GM19397 (cell line): ENCODE data around the gene ATP4A.

ENCODE experiments used
- ATAC-seq: cut with Tn5 transposase; IDR thresholded peaks from one replicate; pipeline ENCODE4 v1.9.1; 2021; ENCODE audit warnings: mild to moderate bottlenecking, moderate library complexity; ENCODE audit not compliant: unreplicated experiment

ATP4A gene

GRCh38 chr19:35528218-35529038 is 35.0 kb downstream of the ATP4A start, which contains the start of gene SBSN:
Gene SBSN (minus strand): TSS chr19:35528311. CDS start chr19:35528281, 30 bp downstream.
- no peak for ATAC-seq

DNA sequence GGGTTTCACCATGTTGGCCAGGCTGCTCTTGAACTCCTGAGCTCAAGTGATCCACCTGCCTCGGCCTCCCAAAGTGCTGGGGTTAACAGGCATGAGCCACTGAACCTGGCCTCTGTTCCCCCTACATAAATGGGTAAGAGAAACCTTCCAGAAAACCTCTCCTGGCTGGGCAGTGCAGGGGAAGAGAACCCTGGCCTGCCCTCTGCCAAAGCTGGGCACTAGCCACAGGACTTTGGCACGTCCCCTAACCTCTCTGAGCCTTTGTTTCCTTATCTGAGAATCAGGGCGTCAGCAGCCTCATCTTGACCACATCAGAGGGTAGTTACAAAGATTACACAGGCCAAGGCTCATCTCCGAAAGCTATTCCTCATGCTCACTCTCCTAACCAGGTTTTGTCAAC is 37.6 kb downstream of the ATP4A start:
- ATAC-seq, result no peak

- no peak for ATAC-seq
Measured at GRCh38 chr19:35524181-35524837, 39.1 kb downstream of the ATP4A start.

DNA sequence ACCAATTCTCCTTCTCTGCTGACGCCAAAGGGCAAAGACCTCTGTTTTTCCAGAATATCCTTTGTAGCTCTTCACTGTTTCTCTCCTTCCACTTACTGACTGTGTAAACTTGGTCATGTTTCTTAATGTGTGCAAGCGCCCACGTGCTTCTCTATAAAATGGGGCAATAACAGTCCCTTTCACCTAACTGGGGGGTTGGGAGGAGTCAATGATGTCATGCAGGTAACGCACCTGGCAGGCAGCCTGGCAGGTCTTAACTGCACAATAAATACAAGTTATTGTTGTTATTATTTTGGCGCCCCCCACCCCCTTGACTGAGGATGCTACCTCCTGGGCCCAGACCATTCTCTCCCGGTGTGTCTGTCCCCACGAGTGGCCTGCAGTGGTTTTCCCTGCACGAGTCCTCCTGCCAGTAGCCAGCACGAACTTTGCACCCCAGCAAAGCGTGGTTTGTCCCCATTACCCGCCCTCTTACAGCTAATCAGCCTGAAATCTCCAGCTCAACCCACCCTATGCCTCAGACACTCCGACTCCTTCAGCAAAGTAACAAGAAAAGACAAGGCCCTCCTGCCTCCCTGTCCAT is 40.6 kb downstream of the ATP4A start:
- no peak for ATAC-seq

DNA sequence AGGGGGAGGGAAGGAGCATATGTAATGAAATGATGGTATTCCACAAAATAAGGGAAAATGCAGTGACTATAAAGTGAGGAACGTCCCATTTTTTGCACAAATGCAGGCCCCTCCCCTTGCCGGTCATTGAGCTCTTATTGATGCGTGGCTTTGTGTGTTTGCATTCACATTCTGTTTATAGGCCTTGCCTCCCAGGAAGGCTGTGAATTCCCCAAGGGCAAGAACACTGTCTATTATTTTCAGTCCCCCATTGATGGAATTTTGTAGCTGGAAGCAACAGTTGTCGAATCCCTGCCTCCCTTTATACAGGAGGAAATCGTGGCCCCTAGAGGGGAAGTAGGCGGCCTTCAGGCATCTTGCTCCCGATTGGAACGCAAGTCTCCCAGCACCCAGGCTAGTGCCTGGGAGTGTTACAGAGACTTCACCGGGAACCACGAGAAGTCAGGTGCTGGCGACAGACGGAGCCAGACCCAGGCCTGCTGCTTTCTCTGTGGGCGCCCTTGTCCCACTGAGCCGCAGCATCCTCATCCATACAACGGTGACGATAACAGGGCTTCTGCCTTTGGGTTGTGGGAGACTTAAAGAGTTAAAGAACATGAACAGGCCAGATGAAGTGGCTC is 42.2 kb downstream of the ATP4A start:
- no peak for ATAC-seq

DNA sequence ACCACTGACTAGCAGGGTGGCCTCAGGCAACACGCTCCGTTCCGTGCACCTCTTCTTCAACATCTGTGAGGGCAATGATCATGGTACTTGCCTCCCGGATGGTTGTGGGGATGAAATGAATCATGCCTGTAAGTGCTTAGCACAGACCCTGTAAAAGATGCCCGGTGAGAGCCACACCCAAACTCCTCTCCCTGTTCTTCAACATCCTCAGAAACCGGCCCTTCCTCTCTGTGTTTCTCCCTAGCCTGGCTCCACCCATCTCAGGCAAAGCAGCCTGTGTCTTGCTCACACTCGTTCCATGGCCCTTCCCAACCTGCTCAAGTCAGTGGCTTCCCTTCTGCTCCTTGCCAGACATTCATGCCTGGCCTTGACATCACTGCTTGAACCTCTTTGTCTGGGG is 44.2 kb downstream of the ATP4A start:
- no peak for ATAC-seq

DNA sequence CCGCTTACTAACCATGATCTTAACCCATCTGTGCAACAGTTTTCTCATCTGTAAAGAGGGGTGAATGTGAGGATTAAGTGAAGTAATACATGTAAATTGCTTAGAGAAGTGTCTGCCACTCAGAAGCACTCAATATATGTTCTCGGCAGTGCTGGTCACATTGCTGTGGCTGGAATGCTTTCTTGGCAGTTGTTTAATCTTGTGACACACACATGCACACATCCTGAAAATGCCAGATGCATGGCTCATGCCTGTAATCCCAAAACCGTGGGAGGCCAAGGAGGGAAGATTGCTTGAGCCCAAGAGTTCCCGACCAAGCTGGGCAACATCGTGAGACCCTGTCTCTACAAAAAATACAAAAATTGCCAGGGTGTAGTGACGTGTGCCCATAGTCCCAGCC is 45.1 kb downstream of the ATP4A start:
- ATAC-seq, result no peak

DNA sequence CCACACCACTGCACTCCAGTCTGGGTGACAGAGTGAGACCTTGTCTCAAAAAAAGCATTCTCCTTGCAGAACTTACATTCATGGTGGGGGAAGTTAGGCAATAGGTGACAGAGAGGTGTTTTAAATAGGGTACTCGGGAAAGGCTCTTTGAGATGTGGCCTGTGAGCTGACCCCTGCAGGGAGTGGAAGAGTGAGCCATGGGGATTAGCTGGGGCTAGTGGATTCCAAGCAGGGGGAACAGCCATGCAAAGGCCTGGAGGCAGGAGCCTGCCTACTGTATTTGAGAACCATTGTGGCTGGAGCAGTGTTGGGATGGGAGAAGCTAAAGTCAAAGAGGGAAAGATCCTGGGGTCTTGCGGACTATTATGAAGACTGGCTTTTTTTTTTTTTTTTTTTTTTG is 46.1 kb downstream of the ATP4A start:
- ATAC-seq, result no peak

DNA sequence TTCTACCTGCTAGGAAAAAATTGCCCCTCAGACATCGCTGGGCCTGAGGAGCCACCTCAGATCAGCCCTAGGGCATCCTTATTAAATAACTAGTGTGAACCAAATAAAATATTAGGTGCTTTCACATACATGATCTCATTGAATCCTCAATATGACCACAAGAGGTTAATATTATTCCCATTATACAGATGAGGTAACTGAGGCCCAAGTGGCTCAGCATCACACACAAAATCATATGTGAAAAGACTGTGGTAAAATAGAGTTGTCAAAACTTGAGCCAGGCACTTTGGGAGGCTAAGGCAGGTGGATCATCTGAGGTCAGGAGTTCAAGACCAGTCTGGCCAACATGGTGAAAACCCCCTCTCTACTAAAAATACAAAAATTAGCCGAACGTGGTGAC is 47.1 kb downstream of the ATP4A start:
- ATAC-seq, result no peak

DNA sequence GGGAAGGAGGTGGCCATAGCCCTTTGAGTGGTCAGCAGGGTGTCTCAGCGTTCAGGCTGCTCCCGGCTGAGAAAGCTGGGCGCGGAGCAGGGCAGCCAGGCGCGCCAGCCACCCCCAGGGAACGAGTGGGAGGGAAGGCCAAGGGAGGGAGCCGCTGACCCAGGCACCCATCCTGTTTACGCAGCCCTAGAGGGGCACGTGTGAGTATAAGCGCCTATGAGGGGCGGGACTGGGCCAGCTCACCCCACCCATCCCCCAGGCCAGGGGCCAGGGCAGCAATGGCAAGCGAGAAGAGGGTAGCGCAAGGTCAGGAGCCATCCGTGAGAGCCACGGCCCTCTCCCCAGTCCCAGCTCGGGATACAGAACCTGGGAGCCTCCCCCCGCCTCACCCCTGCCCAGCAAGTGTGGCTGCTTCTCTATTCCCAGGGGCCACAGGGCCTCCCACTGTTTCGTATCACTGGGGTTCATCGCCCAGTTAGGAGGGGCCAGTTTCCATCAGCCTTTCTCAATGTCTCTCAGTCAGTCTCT is 49.1 kb downstream of the ATP4A start:
- ATAC-seq, result no peak

GRCh38 chr19:35513628-35514281 is 49.7 kb downstream of the ATP4A start, which contains the start of gene DMKN:
Gene DMKN (minus strand): TSS chr19:35513649. CDS start chr19:35513475, 174 bp downstream.
- no peak for ATAC-seq

DNA sequence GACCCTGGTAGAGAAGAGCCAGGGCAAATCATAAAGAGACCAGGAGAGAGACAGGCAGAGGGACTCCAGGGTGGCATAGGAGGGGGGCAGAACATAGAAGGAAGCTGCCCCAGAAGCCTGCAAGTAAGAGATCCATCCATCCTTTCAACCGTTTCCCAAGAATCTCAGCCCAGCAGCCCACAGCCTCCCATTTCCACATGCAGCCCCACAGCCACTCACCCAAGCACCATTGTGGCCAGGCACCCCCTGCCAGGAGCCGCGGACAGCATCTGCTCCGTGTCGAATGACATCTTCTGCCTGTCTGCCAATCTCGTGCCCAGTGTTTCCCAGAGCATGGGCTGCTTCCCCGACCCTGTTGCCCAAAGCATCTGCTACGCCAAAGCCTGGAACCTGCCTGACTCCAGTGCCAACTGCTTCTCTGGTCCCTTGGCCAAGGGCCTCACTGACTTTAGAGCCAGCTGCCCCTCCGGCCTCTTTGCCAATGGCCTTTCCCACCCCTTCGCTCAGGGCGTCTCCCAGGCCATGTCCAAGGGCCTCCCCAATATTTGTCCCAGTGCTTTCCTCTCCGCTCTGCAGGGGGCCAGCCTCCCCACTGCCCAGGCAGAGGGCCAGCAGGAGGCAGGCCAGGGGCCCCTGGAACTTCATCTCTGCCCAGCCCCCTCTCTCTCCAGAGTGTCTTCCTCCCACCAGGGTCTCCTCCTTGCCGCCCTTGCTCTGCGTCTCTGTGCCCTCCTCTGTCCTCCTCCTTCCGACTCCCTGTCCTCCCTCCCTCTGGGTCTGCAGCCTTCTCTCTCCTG is 50.4 kb downstream of the ATP4A start:
- no peak for ATAC-seq

GRCh38 chr19:35511337-35511736 is 52.1 kb downstream of the ATP4A start:
- ATAC-seq, result no peak

- no peak for ATAC-seq
Measured at GRCh38 chr19:35510626-35510964, 52.9 kb downstream of the ATP4A start.

DNA sequence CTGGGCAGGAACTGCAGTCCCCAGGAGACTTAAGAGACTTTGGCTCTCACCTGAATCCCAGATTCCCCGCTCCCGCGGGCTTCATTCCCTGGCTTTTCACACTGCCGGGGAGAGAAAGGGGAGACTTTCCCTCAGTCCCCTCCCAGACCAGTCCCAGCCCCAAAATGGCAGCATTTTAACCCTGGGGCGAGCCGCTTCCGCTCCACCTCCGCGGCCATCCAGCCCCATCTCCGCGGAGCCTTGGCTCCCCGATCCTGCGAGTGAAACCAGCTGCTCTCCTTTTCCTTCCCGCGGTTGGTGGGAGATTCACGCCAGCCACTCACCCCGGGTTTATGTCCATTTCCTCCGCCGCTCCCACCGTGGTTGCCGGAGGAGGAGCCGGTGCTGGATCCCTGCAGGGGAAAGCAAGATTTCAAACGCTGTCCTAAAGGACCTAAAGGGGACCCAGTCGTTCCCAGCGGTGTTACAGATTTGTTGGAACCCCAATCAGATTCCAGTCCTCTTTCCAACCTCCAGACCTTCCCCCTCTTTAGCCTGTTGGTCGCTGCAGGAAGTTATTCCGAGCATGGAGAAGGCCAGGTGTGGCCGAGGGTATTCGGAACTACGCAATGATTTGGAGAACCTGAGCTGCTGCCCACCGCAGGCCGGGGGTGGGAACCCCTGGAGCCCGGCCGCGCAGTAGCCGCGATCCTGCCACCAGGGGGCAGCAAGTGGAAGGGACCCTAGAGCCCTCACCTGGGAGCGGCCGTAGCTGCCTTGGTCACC is 53.4 kb downstream of the ATP4A start:
- no peak for ATAC-seq

- ATAC-seq, result no peak
Measured at GRCh38 chr19:35509018-35509652, 54.3 kb downstream of the ATP4A start.

- ATAC-seq, result no peak
Measured at GRCh38 chr19:35508129-35508528, 55.3 kb downstream of the ATP4A start.

- no peak for ATAC-seq
Measured at GRCh38 chr19:35507561-35507960, 55.9 kb downstream of the ATP4A start.

GRCh38 chr19:35506011-35506410 is 57.4 kb downstream of the ATP4A start:
- ATAC-seq, result no peak
